Kidney epithelial cell (primary cell): ENCODE results near the gene KCNMB1. TPM values are rescaled to one million over a fixed set of nuclear protein-coding genes. Genes with fewer than 3 reads are reported as not detected.

ENCODE experiments used
- DNase-seq: peaks from one replicate; pipeline ENCODE4 v3.0.0-alpha.2; 2010; ENCODE audit warnings: low read depth
- H3K27me3 ChIP-seq: 2 replicates; pipeline ENCODE4 v1.6.0; 2011; ENCODE audit warnings: low read length; ENCODE audit not compliant: control insufficient read depth, insufficient read depth
- H3K36me3 ChIP-seq: 2 replicates; pipeline ENCODE4 v1.5.1; 2011; ENCODE audit warnings: low read length; ENCODE audit not compliant: control insufficient read depth, insufficient read depth
- H3K4me3 ChIP-seq: 2 replicates; pipeline ENCODE4 v1.5.1; 2011; ENCODE audit warnings: low read depth, mild to moderate bottlenecking, control low read depth, low read length
- CTCF ChIP-seq: IDR thresholded peaks from 2 replicates; pipeline ENCODE4 v1.5.1; 2011; ENCODE audit warnings: mild to moderate bottlenecking, moderate library complexity, low read length, control low read depth, inconsistent platforms; ENCODE audit not compliant: insufficient read depth, poor library complexity, severe bottlenecking
- total RNA-seq: library from RNA; depleted of rRNA; stranded (reverse); fragments of >200 nt; gene quantifications from 2 replicates; pipeline ENCODE4 v1.2.3, GENCODE V29; 2015

The KCNMB1 gene
- total RNA-seq, 1 donor from 2014 or later = 0.04 TPM

DNA sequence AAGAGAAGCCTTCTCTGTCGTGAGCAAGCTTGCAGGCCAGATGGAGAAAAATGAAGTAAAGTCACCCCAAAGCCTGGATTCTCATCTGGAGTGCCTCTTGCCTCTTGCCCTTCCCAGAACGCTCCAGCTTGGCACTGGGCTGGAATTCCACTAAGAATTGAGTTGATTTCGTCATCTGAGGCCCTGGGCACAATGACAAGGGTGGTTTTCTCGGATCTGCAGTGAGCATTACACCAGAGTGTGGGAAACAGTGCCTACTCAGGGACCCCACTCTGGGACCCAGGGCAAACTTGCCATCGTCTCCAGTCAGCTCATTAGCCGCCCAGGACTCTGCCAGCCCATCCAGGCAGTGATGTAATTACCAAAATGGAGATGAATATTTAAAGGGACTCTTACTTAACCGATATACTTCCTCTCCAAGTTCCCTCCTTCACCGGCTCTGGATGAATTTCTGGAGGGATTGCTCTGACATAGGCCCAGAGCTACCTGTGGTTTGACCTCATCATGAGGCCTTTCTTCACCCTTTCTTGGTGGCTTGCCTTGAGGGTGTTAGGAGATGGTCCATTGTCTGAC lies 46.9 kb downstream of the KCNMB1 start:
- no peak for DNase-seq
- Histone ChIP-seq H3K27me3 (peaks cover 2% of the 10 kb centered on the region), H3K4me3 (no peak overlapping the region), H3K36me3 (no peaks in the 10 kb centered on the region)
- no peak for TF ChIP-seq CTCF

DNA sequence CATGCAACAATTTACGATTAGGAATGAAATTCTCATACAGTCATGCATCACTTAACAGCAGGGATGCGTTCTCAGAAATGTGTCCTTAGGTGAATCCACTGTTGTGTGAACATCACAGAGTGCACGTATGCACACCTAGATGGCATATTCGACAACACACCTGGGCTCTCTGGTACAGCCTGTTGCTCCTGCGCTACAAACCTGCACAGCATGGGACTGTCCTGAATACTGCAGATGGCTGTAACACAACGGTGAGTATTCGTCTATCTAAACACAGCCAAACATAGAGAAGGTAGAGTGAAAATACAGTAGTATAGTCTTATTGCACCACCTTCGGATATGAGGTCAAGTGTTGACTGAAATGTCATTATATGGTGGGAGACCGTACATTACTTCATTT lies 47.6 kb downstream of the KCNMB1 start:
- TF ChIP-seq CTCF = no peak

DNA sequence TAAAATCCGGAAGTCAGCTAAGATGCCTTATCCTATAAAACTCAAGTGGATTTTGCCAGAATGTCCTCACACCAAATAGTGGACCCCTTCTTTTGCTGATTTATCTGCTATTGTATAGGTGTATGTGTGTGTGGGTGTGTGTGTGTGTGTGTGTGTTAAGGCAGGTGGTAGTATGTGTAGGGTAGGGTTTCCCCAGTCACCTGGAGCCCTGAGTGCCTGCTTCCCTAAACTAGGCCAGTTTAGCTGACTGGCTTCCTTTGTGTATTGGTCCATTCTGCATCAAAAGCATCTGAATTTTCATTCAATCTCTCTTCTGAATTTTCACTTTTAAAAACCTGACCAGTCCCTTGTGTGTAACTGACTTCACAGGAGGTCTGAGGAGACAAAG lies 49.4 kb downstream of the KCNMB1 start:
- Histone ChIP-seq H3K36me3 (no peaks in the 10 kb centered on the region), H3K4me3 (no peak overlapping the region), H3K27me3 (peaks cover 2% of the 10 kb centered on the region)
- no peak for TF ChIP-seq CTCF
- no peak for DNase-seq

More for the DNA sequence above, 47.6 kb downstream of the KCNMB1 start:
- no peak for DNase-seq
- H3K27me3 ChIP-seq = peaks cover 2% of the 10 kb centered on the region
- H3K4me3 ChIP-seq = no peak overlapping the region
- H3K36me3 ChIP-seq = no peaks in the 10 kb centered on the region

GRCh38 chr5:170338933-170339779 lies 50.0 kb downstream of the KCNMB1 start:
- H3K36me3 ChIP-seq = no peaks in the 10 kb centered on the region
- H3K27me3 ChIP-seq = no peaks in the 10 kb centered on the region
- no peak overlapping the region for H3K4me3 ChIP-seq
- TF ChIP-seq CTCF = no peak
- DNase-seq = no peak

GRCh38 chr5:170338291-170338690 lies 50.9 kb downstream of the KCNMB1 start:
- DNase-seq = no peak
- no peaks in the 10 kb centered on the region for H3K36me3 ChIP-seq
- no peaks in the 10 kb centered on the region for H3K27me3 ChIP-seq
- H3K4me3 ChIP-seq = no peak overlapping the region
- TF ChIP-seq CTCF = no peak
